DOHH2 (cell line): ENCODE results near the gene DNAJC17.

Experiments
- H3F3A ChIP-seq: fragments of 200-600 bp; sonication (generic), shearing (Covaris generic); 2 replicates; pipeline ENCODE4 v1.6.0; 2016; ENCODE audit warnings: antibody characterized with exemption, mild to moderate bottlenecking; ENCODE audit not compliant: control insufficient read depth, insufficient read depth
- H3K27ac ChIP-seq: fragments of 200-600 bp; sonication (generic); 2 replicates; pipeline ENCODE4 v1.5.1; 2014; ENCODE audit warnings: low read depth, mild to moderate bottlenecking, low read length, moderate library complexity
- H3K27me3 ChIP-seq: fragments of 200-600 bp; sonication (generic); 2 replicates; pipeline ENCODE4 v1.6.1; 2014; ENCODE audit warnings: mild to moderate bottlenecking, low read length, mixed read lengths; ENCODE audit not compliant: control insufficient read depth
- H3K36me3 ChIP-seq: fragments of 200-600 bp; sonication (generic); 2 replicates; pipeline ENCODE4 v1.6.1; 2014; ENCODE audit warnings: mild to moderate bottlenecking, low read length, moderate library complexity, mixed read lengths; ENCODE audit not compliant: control insufficient read depth
- H3K4me1 ChIP-seq: fragments of 200-600 bp; sonication (generic); 2 replicates; pipeline ENCODE4 v1.6.1; 2014; ENCODE audit warnings: mild to moderate bottlenecking, low read length, mixed read lengths; ENCODE audit not compliant: control insufficient read depth
- H3K4me2 ChIP-seq: fragments of 200-600 bp; sonication (generic); 2 replicates; pipeline ENCODE4 v1.6.0; 2014; ENCODE audit warnings: mild to moderate bottlenecking, low read length, moderate library complexity
- H3K4me3 ChIP-seq: fragments of 200-600 bp; sonication (generic); 2 replicates; pipeline ENCODE4 v1.5.1; 2014; ENCODE audit warnings: mild to moderate bottlenecking, low read length, mixed read lengths
- H3K79me2 ChIP-seq: fragments of 200-600 bp; sonication (generic); 2 replicates; pipeline ENCODE4 v1.6.1; 2014; ENCODE audit warnings: mild to moderate bottlenecking, low read length, mixed read lengths; ENCODE audit not compliant: control insufficient read depth
- H3K9me2 ChIP-seq: fragments of 200-600 bp; sonication (generic); replicated peaks from 2 replicates; pipeline ENCODE4 v1.6.1; 2014; ENCODE audit warnings: mild to moderate bottlenecking, low read length, mixed read lengths; ENCODE audit not compliant: control insufficient read depth
- H3K9me3 ChIP-seq: fragments of 200-600 bp; sonication (generic); 2 replicates; pipeline ENCODE4 v1.6.1; 2014; ENCODE audit warnings: antibody characterized with exemption, low read length, mixed read lengths; ENCODE audit not compliant: control insufficient read depth, insufficient read depth
- H4K20me1 ChIP-seq: fragments of 200-600 bp; sonication (generic); 2 replicates; pipeline ENCODE4 v1.6.0; 2014; ENCODE audit warnings: low read depth, mild to moderate bottlenecking, antibody characterized with exemption, low read length, moderate library complexity; ENCODE audit not compliant: control insufficient read depth, insufficient read depth
- CTCF ChIP-seq: fragments of 200-600 bp; sonication (generic); IDR thresholded peaks from one replicate; pipeline ENCODE4 v1.5.1; 2014; ENCODE audit warnings: antibody characterized with exemption, mild to moderate bottlenecking, low read depth, low read length; ENCODE audit not compliant: poor library complexity, severe bottlenecking
- EZH2phosphoT487 ChIP-seq: fragments of 200-600 bp; sonication (generic); IDR thresholded peaks from 2 replicates; pipeline ENCODE4 v1.6.1; 2017; ENCODE audit warnings: borderline replicate concordance, mild to moderate bottlenecking, antibody characterized with exemption, low read length, moderate library complexity, mixed read lengths

Gene DNAJC17

GRCh38 chr15:40723919-40724318, 83.4 kb downstream of the DNAJC17 start:
- Histone ChIP-seq H3F3A (peaks cover 15% of the 10 kb centered on the region), H3K4me2 (no peak overlapping the region), H3K9me2 (no peaks in the 10 kb centered on the region), H3K27ac (no peak overlapping the region), H3K79me2 (no peaks in the 10 kb centered on the region), H3K4me3 (no peak overlapping the region), H3K36me3 (peaks cover 82% of the 10 kb centered on the region), H3K9me3 (no peaks in the 10 kb centered on the region), H3K4me1 (no peaks in the 10 kb centered on the region), H3K27me3 (no peaks in the 10 kb centered on the region), H4K20me1 (peaks cover 3% of the 10 kb centered on the region; the same call in 1 of the 2 replicates)
- TF ChIP-seq EZH2phosphoT487 (no peak), CTCF (no peak)

GRCh38 chr15:40722934-40723333, 84.3 kb downstream of the DNAJC17 start:
- no peaks in the 10 kb centered on the region for H3K4me1 ChIP-seq
- H4K20me1 ChIP-seq = peaks cover 3% of the 10 kb centered on the region; the same call in 1 of the 2 replicates
- peaks cover 15% of the 10 kb centered on the region for H3F3A ChIP-seq
- no peaks in the 10 kb centered on the region for H3K9me3 ChIP-seq
- H3K36me3 ChIP-seq = peaks cover 82% of the 10 kb centered on the region
- no peaks in the 10 kb centered on the region for H3K27me3 ChIP-seq
- TF ChIP-seq EZH2phosphoT487 (no peak), CTCF (no peak)
- H3K9me2 ChIP-seq = no peaks in the 10 kb centered on the region
- no peak overlapping the region for H3K4me3 ChIP-seq
- H3K4me2 ChIP-seq = no peak overlapping the region
- H3K79me2 ChIP-seq = no peaks in the 10 kb centered on the region; the same call in 1 of the 2 replicates
- no peak overlapping the region for H3K27ac ChIP-seq

GRCh38 chr15:40722354-40722753, 84.9 kb downstream of the DNAJC17 start:
- peaks cover 3% of the 10 kb centered on the region; the same call in 1 of the 2 replicates for H4K20me1 ChIP-seq
- H3K4me2 ChIP-seq = no peak overlapping the region
- peaks cover 15% of the 10 kb centered on the region for H3F3A ChIP-seq
- no peaks in the 10 kb centered on the region for H3K27me3 ChIP-seq
- peaks cover 85% of the 10 kb centered on the region for H3K36me3 ChIP-seq
- no peaks in the 10 kb centered on the region; the same call in 1 of the 2 replicates for H3K79me2 ChIP-seq
- H3K4me3 ChIP-seq = no peak overlapping the region
- no peaks in the 10 kb centered on the region for H3K4me1 ChIP-seq
- TF ChIP-seq EZH2phosphoT487 = no peak
- TF ChIP-seq CTCF = no peak
- no peaks in the 10 kb centered on the region for H3K9me2 ChIP-seq
- no peaks in the 10 kb centered on the region for H3K9me3 ChIP-seq
- H3K27ac ChIP-seq = no peak overlapping the region

GRCh38 chr15:40721701-40722100, 85.6 kb downstream of the DNAJC17 start:
- peaks cover 89% of the 10 kb centered on the region for H3K36me3 ChIP-seq
- no peak for TF ChIP-seq CTCF
- TF ChIP-seq EZH2phosphoT487 = no peak
- H3K9me3 ChIP-seq = no peaks in the 10 kb centered on the region

More at GRCh38 chr15:40721701-40722100, 85.6 kb downstream of the DNAJC17 start:
- H3K9me2 ChIP-seq = no peaks in the 10 kb centered on the region
- H3K79me2 ChIP-seq = no peaks in the 10 kb centered on the region; the same call in 1 of the 2 replicates
- peaks cover 15% of the 10 kb centered on the region for H3F3A ChIP-seq
- H4K20me1 ChIP-seq = peaks cover 3% of the 10 kb centered on the region; the same call in 1 of the 2 replicates
- no peak overlapping the region for H3K4me2 ChIP-seq
- no peaks in the 10 kb centered on the region for H3K27me3 ChIP-seq
- no peak overlapping the region for H3K27ac ChIP-seq
- no peaks in the 10 kb centered on the region for H3K4me1 ChIP-seq
- no peak overlapping the region for H3K4me3 ChIP-seq
